ENCODE measurements around the gene UBA52. TPM values are rescaled to one million over a fixed set of nuclear protein-coding genes. Genes with fewer than 3 reads are reported as not detected.

The UBA52 gene
- total and polyA plus RNA-seq, 2 of the 13 experiments (the other 11 are each of a cell fraction or from before 2014, with no cell fraction given), result 959 to 1,782 TPM

- TF ChIP-seq KLF6 (CRISPR knock-in tag; IDR thresholded peaks at IDR 0.05), result peak; percentile 21; the same call in 1 of the 2 replicates
- TF ChIP-seq ZFP82 (CRISPR knock-in tag; IDR thresholded peaks at IDR 0.05; ENCODE audit: borderline replicate concordance), result 0 out of 2 replicates have a peak, but pooled peaks have one; percentile 64
- TF ChIP-seq BCLAF1 (IDR thresholded peaks at IDR 0.05), result no peak
- TF ChIP-seq TBX3 (IDR thresholded peaks at IDR 0.05; ENCODE audit: borderline replicate concordance), result no peak
- no peak for TF ChIP-seq CHD2 (IDR thresholded peaks at IDR 0.05; ENCODE audit: low read depth, low read length)
- TF ChIP-seq THYN1 (CRISPR knock-in tag; IDR thresholded peaks at IDR 0.05; ENCODE audit: borderline replicate concordance, low read depth), result no peak
- TF ChIP-seq SKI (IDR thresholded peaks at IDR 0.05; ENCODE audit: partially characterized antibody), result peak; percentile 40
- peak; percentile 41 for TF ChIP-seq NCOA2 (CRISPR knock-in tag; IDR thresholded peaks at IDR 0.05)
- TF ChIP-seq HOMEZ (CRISPR knock-in tag; IDR thresholded peaks at IDR 0.05; ENCODE audit: low read depth), result peak; percentile 34; the same call in 1 of the 2 replicates
- peak; percentile 91 for TF ChIP-seq GABPB1 (CRISPR knock-in tag; IDR thresholded peaks at IDR 0.05)
- peak; percentile 84; the same call in 1 of the 2 replicates for TF ChIP-seq ZNF614 (CRISPR knock-in tag; IDR thresholded peaks at IDR 0.05; ENCODE audit: borderline replicate concordance)
- no peak; the same call in 1 of the 2 replicates for TF ChIP-seq ZNF143 (CRISPR knock-in tag; IDR thresholded peaks at IDR 0.05)
- TF ChIP-seq ZNF737 (CRISPR knock-in tag; IDR thresholded peaks at IDR 0.05; ENCODE audit: borderline replicate concordance), result no peak
- no peak; the same call in none of the 2 replicates for TF ChIP-seq MXD4 (CRISPR knock-in tag; IDR thresholded peaks at IDR 0.05)
- TF ChIP-seq ZFP36 (IDR thresholded peaks at IDR 0.05; ENCODE audit: borderline replicate concordance, low read depth, low read length, partially characterized antibody), result no peak
- TF ChIP-seq MYNN (CRISPR knock-in tag; IDR thresholded peaks at IDR 0.05; ENCODE audit: low read depth), result no peak
- 0 out of 2 replicates have a peak, but pooled peaks have one; percentile 11 for TF ChIP-seq SMAD3 (CRISPR knock-in tag; IDR thresholded peaks at IDR 0.05)
- TF ChIP-seq SOX6 (IDR thresholded peaks at IDR 0.05), result no peak
- peak; percentile 44 for TF ChIP-seq SOX6 (CRISPR knock-in tag; IDR thresholded peaks at IDR 0.05)
- TF ChIP-seq ZNF546 (CRISPR knock-in tag; conservative IDR thresholded peaks at IDR 0.05), result 0 out of 2 replicates have a peak, but pooled peaks have one; percentile 3
- no peak for TF ChIP-seq NFRKB (IDR thresholded peaks at IDR 0.05)
- TF ChIP-seq POLR2AphosphoS2 (IDR thresholded peaks at IDR 0.05; ENCODE audit: low read depth, low read length), result no peak
- TF ChIP-seq KLF16 (CRISPR knock-in tag; IDR thresholded peaks at IDR 0.05), result no peak; a peak in 1 of 4 replicates
- TF ChIP-seq ZNF138 (CRISPR knock-in tag; IDR thresholded peaks at IDR 0.05; ENCODE audit: low read depth), result peak; percentile 68; the same call in 1 of the 2 replicates
- TF ChIP-seq ZNF264 (CRISPR knock-in tag; IDR thresholded peaks at IDR 0.05), result peak; percentile 18; the same call in 1 of the 2 replicates
- no peak for TF ChIP-seq FOXM1 (CRISPR knock-in tag; IDR thresholded peaks at IDR 0.05)
- TF ChIP-seq HNRNPUL1 (IDR thresholded peaks at IDR 0.05; ENCODE audit: low read depth, low read length), result peak; percentile 41; the same call in 1 of the 2 replicates
- peak; percentile 38; the same call in 1 of the 2 replicates for TF ChIP-seq ZSCAN9 (CRISPR knock-in tag; IDR thresholded peaks at IDR 0.05; ENCODE audit: borderline replicate concordance)
- 0 out of 2 replicates have a peak, but pooled peaks have one; percentile 33 for TF ChIP-seq MEIS2 (CRISPR knock-in tag; IDR thresholded peaks at IDR 0.05)
Observed at GRCh38 chr19:18588611-18589379, 17.1 kb downstream of the UBA52 start, which contains the start of gene REX1BD (continued).
